Subcutaneous adipose tissue (tissue), 4 donors: ENCODE data around the gene DOCK4. TPM values are rescaled to one million over a fixed set of nuclear protein-coding genes. Genes with fewer than 3 reads are reported as not detected.

Experiments
- total RNA-seq, 4 donors: library from RNA; depleted of rRNA; stranded (reverse); fragments of >200 nt; gene quantifications; one replicate each; pipeline ENCODE4 v1.1.0, GENCODE V29; 2016
- TF ChIP-seq, protein P1 (sequence below): fragments of 450-650 bp; IDR thresholded peaks from one replicate; pipeline ENCODE4 v1.5.1; 2016; ENCODE audit warnings: low read depth, mild to moderate bottlenecking, control low read depth, antibody characterized with exemption, moderate library complexity

The DOCK4 gene
- total RNA-seq, 4 donors from 2014 or later = 44.3 to 59.3 (median 52.5) TPM

DNA sequence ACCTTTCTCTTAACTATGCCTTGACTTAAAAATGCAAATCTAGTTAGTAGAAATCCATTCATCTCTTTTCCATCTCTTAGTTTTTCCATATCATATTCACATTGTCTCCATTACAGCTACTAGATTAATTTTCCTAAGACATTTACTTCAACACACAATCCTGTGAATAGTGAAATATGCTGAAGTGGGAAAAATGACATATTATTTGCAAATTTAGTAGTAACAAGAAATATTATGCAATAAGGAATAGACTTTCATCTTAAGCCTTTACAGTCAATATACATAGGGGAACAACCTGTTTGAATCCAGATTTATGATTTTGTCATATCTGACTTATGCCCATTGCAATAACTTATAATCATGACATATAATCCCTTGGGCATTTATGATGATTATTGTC is 366.9 kb downstream of the DOCK4 start:
- TF ChIP-seq, protein P1, sequence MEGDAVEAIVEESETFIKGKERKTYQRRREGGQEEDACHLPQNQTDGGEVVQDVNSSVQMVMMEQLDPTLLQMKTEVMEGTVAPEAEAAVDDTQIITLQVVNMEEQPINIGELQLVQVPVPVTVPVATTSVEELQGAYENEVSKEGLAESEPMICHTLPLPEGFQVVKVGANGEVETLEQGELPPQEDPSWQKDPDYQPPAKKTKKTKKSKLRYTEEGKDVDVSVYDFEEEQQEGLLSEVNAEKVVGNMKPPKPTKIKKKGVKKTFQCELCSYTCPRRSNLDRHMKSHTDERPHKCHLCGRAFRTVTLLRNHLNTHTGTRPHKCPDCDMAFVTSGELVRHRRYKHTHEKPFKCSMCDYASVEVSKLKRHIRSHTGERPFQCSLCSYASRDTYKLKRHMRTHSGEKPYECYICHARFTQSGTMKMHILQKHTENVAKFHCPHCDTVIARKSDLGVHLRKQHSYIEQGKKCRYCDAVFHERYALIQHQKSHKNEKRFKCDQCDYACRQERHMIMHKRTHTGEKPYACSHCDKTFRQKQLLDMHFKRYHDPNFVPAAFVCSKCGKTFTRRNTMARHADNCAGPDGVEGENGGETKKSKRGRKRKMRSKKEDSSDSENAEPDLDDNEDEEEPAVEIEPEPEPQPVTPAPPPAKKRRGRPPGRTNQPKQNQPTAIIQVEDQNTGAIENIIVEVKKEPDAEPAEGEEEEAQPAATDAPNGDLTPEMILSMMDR = no peak

DNA sequence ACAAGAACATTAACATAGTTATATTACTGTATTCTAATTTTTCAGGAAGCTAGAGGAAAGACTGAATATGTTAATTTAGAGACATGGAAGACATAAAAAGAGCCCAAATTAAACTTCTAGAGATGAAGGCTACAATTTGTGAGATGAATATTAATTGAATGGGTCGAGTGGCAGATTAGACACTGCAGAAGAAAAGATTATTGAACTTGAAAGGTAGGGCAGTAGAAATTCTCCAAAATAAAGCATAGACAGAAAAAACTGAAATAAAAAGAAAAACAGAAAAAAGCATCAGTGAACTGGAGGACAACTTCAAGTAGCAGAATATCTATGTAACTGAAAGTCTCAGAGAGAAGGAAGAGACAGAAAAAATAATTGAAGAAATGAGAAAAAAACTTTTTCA is 369.6 kb downstream of the DOCK4 start:
- TF ChIP-seq, protein P1 = no peak

DNA sequence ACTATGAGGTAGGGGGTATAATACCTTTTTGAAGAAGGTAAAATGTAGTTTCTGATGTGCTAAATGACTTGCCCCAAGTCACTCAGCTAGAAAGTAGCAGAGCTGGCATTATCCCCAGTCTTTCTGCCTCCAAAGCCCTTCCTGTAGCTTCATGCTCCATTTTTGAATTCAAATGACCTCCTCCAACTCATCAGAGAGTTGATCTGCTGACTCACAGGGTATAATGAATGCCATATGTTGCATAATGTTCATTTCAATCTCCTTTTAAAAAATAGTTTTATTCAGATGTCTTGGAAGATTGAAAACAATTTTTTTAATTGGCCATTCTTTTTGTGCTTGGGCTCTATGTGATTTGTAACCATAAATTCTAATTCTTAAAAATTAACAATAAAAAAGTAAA is 371.1 kb downstream of the DOCK4 start:
- TF ChIP-seq, protein P1 = no peak

DNA sequence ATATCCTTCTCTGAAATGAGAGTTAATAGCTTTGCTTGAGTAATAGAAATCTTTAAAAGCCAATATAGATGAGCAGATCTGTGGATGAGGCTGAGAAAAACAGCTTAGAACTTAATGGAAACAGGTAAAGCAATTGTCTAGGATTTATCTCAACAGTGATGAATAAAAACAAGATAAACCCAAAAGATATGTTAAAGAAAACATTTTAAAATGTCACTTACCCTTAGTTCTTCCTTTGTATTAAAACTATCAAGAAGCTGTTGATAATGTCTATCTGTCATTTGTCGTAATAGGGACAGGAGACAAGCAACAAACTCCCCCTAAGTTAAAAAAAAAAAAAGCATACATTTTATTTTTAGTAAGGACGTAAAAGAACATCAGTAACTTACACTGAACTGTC is 371.8 kb downstream of the DOCK4 start:
- TF ChIP-seq, protein P1 = no peak

DNA sequence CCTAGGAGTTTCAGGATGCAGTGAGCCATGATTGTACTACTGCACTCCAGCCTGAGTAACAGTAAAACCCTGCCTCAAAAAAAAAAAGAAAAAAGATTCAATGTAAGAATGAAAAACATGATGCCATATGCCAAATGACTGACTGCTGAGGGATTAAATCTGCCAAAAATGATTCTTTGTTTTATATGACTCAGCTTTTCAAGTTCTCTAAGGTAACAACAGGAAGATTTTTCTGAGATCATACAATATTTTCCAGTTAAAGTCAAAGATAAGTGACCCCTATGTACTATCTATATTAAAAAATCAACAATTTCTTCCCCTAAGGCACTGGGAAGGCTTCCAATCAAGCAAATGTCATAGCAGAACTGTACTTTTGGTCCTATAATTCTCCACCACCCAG is 372.7 kb downstream of the DOCK4 start:
- TF ChIP-seq, protein P1 = no peak

DNA sequence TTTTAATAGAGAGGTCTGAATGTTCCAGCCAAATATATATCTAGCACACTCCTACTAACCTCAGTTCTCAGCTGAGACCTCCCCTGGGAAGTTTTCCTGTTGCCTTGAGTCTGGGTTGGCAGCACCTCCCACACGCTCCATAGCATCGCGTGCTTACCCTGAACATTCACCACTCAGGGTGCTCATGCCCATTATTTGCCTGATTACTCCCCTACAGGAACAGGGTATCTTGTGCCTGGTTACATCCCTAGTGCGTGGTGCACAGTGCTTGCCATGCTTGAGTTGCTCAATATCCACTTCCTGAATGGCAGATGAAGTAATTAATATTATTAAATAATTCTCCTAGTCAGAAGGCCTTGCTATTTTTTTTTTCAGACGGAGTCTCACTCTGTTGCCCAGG is 374.0 kb downstream of the DOCK4 start:
- TF ChIP-seq, protein P1 = no peak

DNA sequence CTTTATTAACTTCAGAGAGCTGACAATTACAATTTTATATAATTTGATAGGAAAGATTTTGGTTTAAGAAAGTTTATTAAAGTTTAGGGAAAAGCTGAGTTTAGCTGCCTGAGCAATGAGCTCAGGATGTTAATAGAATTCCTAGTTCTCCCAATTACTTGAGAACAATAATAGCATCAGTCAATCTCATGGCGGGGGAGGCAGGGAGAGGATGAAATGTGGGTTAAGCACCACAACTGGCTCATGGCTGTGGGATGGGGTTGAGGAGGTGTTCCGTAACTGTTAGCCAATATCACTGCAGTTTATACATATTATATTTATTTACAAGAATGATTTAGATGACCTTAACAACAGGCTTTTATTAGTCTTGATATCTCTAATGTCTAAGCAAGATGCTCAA is 377.0 kb downstream of the DOCK4 start:
- TF ChIP-seq, protein P1 = no peak
